ENCODE results near the gene FYN.

The FYN gene

DNA sequence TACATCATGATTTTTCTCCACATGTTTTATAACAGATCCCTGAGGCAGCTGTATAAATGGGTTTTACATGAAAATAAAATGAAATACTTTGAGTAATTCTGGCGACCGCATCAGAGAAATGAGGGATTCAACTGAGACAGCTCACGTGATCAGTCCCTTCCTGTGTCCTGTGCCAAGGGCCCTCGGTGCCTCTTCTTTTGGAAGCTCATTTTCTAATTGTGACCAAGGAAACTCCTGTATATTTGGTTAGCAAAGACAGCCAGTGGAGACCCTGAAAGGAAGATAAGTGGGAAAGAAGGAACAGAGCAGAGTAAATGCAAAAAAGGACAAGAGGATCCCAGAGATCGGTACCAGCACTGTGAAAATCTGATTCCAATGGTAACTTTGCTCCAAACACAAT is 129.9 kb downstream of the FYN start:
- DNase-seq = no peak

DNA sequence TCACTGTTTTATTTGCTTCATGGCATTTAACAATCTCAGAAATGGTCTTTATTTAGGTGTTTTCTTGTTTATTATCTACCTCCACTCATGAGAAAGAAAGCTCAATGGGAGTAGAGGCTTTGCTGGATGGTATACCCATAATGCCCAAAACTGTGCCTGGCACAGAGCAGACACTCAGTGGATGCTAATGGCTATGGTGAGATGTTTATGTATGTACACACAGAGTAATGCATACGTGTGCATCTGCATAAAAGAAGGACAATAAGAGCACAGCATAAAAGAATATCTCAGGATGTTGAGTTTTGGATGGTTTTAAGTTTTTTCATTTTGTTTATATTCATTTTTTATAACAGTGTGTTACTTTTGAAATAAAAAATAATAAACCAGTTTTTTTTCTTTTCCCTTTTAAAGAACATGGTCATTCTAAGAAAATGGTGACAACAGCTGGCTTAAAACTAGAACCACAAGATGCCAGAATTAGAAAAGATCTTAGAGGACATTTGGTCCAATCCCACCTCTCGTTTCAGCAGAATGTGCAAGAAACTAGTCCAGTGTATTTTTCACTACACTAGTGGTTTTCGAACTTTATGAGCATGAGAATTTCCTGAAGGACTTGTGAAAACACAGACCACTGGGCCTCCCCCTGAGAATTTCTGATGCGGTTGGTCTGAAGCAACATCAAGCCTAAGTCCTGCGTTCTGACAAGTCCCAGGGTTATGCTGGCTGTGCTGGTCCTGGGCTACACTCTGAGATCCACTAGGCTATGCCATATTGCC is 131.9 kb downstream of the FYN start:
- DNase-seq = no peak

DNA sequence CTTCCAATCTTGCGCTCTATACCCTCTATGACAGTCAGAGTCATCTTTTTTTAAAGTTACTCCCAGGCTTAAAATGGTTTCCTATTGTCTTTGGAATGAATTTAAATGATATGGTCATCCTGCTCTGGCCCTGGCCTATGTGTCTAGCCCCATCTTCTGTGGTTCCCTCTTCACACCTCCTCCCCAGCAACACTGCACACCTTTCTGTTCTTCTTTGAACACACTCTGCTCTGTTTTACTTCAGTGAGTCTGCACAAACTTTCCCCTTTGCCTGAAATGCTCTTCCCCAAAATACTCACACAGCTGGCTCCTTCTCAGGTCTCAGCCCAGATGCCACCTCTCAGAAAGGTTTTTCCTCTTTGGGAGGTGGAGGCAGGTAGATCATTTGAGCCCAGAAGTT is 132.7 kb downstream of the FYN start:
- no peak for DNase-seq

DNA sequence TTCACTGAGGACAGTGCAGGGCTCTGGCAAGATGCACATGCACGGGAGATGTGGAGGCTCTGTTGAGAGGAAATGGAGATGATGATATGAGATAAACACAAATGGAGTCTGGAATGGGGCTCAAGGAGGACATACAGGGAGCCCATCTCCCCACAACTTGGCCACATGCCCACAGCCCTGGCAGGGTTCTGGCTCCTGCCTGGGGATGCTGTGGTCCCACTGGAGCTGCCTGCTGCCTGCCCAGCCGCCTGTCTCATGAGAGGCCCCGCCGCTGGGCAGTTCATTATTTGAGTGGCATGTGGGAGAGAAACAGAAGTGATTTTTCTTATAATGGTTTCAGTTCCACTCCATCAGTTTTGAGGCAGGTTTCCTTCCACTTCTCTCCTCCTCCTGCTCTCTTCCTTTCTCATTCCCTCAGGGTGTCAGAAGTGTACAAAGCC is 134.0 kb downstream of the FYN start:
- DNase-seq = no peak

DNA sequence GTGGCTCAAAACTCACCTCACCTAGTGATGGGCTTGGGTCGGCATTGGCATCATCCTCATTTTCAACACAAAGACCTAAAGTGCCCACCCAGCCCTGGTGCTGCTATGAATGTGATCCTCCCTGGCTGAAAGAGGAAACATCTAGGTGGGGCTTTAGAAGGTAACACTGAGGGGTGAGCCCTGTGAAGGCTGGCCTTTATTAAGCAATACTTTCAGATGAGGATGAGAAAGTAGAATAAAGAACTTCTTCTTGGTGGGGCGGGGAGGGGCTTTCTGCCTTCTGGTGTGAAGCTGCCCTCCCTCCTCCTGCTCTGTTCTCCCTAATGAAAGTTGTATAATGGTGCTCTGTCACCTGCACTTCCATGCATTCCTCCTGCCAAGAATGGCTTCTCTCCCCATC is 134.6 kb downstream of the FYN start:
- DNase-seq = no peak

DNA sequence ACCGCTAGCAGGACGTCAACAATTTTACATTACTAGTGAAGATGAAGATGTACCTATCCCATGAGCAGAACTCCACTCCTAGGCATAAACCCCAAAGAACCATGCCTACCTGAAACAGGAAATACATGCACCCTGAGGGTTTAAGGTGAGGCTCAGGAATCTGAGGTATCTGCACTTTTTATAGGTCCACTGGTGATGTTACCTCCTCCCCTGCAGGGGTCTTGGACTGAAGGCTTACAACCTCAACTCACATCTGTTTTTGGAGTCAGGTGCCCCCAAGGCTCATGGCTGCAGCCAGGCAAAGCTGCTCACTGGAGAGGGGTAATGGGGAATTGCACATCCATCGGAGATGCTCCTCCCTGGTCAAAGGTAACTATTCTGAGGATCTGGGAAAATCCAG is 135.1 kb downstream of the FYN start:
- no peak for DNase-seq

DNA sequence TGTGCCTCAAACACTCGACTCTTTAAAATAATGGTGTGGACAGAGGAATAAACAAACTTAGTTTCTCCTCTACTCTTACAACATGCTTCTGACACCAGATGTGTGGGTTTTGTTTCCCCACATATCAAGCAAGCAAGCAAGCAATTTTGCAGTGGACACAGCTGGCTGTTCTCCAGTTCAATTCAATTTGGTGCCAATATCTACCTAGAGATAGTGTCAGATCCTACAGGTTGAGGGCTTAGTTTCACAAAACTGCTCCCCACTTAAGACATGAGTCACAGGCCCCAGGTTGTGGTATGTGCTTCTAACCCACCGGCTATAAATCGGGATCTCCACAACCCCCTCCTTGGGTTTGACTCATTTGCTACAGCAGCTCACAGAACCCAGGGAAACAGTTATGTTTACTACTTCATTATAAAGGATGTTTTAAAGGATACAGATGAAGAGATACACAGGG is 136.2 kb downstream of the FYN start:
- no peak for DNase-seq

DNA sequence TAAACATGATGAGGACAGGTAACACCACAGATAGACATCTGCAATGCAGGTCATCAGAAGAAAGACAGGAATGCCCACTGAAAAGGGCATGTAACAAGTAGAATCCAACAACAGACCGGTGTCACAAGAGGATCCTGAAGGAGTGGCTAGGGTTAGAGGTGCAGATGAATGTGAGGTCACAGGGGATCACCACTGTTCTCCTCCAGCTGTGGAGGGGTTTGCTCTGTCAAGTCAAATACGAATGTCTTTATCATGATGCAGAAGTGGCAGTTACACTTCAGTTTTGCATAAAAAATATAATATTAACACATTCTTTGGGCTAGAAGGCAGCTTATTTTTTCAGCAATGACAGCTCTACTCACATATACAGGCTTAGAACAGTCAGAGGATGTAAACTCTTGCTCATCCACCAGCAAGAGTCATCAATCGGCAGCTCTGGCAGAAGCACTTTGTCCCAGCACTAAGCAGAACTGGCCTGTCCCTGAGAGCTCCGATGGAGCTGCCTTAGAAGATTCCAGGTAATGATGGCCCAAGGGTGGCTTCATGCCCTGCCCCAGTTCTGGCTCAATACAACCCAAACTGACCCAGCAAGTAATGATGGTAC is 137.1 kb downstream of the FYN start:
- DNase-seq = no peak

DNA sequence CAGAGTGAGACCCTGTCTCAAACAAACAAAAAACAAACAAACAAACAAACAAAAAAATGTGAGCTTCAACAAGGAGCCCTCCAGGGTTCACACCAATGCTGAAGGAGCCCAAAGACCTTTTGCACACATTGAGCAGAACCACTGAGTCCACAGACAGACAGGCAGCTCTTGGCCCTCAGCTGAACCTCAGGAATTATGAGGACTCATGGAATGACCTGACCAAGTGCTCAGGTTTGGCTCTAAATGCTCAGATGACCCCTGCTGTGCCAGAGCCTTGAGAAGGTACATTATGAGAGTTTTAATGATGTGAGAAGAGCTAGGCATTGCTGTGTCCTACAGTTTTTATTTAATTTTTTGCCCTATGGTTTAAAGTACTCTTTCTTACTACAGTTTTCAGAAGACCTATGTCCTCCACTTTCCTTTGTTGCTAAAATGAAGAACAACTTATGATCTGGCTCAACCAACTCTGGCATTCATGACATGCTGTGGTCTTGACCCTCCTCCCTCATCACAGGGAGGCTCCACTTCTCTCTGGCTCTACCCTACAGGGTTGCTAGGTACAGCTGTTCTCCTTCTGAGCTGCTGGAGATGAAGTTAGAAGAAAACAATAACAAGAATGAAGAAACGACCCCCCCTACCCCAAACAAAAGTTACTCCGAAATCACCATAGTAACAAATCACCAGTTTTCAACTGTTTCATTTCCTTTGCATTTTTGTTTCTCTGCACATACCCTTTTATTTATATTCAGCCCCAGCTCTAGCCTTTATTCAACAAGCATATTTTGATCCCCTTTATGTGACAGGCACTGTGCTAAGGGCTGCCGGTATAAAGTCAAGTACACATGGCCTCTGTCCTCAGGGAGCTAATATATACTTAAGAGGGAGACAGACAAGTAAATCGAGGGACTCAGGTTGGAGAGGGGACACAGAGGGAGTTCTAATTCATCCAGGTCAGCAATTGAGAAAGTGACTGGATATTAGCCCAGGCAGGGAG is 138.9 kb downstream of the FYN start:
- no peak for DNase-seq

DNA sequence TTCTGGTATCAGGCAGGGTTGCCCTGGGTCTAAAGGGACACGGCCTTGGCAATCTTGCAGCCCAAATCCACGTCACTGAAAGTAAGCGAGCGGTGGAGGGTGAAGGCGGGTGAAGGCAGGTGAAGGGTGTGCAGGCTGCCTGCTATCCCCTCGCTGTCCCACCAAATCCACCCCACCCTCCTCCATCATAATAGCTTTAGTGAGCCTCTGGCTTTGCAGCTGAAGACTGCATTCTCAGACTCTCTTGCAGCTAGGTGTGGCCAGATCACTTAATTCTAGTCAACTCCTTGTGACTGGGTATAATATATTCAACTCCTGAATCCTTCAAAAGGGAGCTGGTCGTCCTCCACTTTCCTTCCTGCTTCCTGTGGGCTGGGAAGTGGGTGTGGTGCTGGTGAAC is 140.9 kb downstream of the FYN start:
- DNase-seq = no peak

DNA sequence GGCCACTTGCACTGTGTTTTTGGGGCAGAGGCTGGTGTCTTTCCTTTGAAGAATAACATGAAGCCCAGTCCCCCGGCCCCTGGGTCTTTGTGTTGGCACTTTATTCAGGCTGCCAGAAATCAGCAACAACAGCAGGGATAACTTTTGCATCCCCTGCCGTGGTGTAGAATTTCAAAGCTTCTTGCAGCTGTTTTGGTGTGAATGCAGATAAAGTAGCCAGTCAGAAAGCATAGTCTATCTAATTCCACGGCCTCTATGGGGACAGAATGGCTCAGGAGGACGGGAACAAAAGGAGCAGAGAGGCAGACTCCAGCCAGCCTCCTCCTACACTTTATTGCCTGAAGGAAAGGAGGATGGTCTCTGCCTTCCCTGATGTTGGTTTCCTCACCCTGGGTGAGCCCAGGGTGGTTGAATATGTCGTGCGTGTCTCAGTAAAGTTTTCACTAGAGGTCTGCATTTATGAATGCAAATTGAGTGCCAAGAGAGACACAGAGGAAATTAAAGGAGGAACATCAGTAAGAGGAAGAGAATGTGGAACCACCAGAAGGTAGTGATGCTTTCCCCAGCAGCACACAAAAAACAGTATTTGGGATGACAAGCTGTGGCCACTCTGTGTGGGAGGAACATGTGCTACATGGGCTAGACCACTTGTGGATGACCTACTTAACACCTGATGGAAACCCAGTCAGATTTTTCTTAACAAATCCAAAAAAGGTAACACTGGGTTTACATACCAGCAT is 141.6 kb downstream of the FYN start:
- DNase-seq = no peak

DNA sequence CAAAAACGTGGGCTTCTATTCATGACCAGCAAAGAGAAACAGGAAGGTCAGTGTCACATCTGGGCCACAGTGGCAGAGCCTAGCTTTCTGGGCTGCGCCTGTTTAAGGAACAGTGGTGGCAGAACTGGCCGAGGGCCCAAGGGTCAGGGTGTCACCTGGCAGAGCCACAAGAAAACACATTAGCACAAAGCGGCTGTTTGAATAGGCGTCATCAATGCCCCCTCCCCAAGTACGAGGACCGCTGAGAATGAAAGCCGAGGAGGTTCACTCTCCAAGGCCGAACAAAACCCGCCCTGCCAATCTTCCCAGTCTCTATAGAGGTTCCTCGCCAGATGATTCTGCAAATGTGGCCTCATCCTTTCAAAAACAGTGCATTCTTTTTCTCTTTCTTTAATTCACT is 142.4 kb downstream of the FYN start:
- DNase-seq = no peak

DNA sequence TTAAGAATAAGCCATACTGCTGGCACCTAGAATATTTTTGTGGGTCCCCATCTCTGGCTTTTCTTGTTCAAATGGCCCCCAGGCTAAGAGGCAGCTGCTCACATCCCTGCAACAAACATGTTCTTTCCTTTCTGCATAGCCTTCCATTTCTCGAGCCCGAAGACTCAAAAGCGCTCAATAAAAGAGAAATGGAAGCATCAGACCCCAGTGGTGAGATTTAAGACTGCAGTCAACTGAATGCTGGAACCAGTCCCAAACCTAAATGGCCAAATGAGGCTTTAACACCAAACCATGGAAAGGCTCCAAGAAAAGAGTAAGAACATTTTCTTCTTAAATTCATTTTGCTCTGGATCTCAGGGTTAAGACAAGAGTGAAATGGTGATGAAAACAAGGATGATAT is 145.4 kb downstream of the FYN start:
- DNase-seq = no peak

DNA sequence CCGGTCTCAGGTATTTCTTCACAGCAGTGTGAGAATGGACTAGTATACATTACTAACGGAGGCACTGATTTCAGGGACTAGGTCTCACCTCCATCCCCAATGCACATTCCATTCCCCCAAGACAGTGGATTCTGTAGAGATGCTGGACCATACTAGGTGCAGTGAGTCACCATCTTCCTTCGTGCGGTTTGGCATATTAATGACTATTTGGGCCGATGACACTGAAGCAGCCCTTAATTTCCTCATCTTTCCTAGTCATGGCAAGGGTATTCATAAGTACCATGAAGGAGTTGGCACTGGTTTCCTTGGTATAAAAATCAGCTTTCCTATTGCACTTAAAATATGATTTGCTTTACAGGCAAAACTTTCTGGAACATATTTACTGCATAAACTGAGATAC is 146.2 kb downstream of the FYN start:
- DNase-seq = no peak

DNA sequence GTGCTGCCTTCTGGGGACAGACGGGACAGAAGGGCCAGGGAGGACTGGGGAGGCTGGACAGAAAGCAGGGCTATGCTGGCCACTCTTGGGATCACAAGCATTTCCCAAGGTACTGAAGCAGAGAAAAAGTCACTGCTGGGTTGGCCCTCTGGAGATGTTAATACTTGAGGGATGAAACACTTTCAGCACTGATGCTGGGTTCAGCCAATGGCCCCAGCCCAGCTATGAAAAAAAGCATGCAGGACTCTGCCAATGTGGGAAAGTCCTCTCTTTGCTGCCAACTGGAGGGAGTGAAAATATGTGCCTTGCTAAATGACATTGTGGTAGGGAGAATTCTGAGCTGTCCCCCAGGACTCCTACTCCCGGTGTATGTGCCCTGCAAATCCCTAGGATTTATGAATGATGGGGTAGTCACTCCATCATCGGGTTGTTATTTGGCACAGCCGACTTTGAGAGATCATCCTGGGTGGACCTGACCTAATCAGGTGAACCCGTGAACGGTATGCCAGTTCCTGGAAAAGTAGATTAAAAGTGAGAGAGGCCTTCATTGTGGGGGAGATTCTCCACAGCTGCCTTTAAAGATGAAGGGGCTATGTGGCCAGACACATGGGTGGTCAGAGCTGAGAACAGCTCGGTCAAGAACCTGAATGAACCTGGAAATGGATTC is 147.7 kb downstream of the FYN start:
- no peak for DNase-seq

DNA sequence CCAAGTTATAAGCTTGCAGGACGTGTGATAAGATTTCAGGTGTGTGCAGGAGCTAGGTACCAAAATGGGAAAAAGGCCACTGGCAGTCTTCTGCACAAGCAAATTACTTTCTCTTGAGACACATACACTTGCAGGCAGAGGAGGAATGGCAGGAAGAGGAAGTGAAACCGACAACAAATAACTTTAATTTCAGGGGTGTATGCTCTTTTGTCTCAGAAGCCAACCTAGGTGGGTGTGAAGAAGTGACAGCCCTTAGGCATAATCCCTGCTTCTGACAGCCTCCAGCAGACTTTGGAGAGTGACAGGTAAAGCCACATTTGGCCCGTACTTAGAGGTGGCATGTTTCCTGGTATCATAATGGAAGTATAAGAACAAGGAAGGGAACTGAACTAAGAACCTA is 148.7 kb downstream of the FYN start:
- no peak for DNase-seq

DNA sequence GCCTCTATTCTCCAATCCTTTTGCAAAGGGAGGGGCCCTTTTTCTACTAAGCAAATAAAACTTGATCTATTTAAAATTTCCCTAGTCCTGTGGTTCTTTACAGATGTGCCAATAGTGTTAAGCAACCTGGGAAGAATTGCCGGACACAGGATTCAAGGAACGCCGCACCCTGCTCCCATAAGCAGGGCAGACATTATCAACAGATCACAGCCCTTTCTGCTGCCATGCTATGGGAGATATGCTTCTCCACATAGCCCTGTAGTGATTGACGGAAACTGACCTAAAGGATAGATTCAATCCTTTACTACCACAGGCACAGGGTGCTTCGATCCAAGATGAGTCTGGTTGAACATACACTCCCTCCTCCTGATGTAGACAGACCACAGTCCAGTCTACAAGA is 149.2 kb downstream of the FYN start:
- DNase-seq = no peak

DNA sequence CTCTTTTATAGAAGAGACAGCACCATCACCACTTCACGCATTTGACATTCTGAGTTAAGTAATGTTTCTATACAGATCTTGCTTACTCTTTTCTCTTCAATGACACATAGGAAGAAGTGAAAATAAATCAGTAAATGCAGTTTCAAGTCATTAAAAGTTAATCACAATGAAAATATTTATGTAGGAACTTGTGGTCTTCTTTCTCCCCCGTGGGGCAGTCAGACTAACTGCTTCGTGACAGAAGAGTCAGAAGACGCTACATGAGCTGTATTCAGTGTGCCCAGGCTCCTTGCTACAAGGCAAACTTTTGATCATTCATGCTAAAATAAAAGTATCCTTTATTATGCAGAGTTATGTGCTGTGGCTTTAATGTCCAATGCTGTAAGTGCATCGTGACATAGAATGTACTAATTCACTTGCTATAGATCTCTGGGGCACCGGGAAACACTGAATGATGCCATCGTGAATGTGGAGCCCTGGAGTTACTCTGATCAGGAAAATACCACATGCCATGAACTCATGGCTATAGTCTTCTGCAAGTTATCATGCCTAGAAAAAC is 149.8 kb downstream of the FYN start:
- no peak for DNase-seq

DNA sequence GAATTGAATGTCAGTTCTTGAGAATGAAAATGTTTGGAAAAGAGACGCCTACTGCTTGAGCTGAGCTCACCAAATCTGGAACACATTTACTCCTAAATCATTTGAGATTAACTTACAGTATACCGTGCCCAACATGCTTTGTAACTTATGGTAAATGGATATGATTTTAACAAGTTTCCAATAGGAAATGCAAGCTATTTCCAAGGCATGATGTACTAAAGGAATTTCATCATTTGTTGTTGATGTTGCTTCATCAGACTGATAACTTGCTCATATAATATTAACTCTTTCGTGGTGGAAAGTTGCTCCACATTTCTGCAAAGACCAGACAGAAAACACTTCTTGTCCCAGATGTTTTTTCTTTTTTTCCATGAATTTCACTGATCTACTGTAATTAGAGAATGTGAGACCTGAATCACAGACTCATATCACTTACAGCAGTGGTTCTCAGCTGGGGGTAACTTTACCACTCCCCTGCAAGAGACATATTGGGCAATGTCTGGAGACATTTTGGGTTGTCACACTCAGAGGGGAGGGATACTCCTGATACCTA is 151.0 kb downstream of the FYN start:
- DNase-seq = no peak

DNA sequence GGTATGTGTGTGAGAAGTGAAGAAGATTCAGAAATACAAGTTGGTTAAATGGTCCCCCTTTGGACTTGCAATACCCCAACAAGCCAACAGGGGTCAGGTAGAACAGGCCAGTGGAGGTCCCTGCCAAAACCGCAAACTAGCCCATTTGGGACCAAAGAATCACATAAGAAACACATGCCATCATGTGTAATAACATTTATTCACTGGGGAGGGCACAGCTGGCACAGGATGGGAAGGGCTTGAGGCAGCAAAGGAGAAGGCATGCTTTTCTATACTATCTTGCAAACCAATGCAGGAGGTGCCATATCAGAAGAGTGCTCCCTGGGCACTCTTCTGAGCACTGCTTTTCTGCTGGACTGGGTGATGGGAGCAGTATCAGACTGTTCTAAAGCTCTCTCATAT is 151.5 kb downstream of the FYN start:
- no peak for DNase-seq

DNA sequence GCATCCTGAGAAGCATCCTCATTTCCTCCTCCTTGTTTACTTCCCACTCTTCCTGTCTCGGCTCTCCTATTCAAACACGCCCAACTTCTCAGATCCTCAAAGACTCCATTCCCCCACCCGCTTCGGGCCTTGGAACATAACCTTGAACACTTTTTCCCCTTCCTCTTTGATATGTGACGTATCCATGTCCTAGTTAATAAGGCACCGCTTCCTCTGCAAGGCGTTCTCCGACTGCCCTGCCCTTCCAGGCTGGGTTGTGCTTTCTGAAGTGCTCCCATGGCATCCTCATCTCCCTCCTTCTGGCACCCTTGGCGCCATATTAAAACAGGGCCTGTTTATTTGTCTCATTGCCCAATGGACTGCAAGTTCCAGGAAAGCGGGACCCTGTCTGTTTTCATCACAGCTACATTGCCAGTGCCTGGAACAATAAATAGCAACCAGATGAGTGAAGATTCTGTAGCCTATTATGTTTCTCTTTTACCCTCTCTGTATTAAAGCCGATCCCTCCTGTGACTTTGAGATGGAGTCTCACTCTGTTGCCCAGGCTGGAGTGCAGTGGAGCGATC is 152.2 kb downstream of the FYN start:
- DNase-seq = no peak
